Right lobe of liver (tissue), 4 donors: ENCODE data around the gene ENO4.

Source experiments
- POLR2A ChIP-seq: fragments of 450-650 bp; IDR thresholded peaks from one replicate; pipeline ENCODE4 v1.6.1; 2017; ENCODE audit warnings: antibody characterized with exemption, mild to moderate bottlenecking
- TF ChIP-seq, protein P1 (sequence below), 4 donors: fragments of 200-600 bp in 3 of 4; fragments of 450-650 bp in 1 of 4; IDR thresholded peaks; one replicate each; pipeline versions ENCODE4 v1.5.1 to v1.8.0; 2016 to 2022; ENCODE audit warnings: antibody characterized with exemption in 4 of 4, mild to moderate bottlenecking in 2 of 4
- donor health status: DM: no; HTN: no; CAD: no.
- donor health status: DM: no; HTN: no; CAD: no.
- donor health status: DM: no; HTN: yes; CAD: no.

DNA sequence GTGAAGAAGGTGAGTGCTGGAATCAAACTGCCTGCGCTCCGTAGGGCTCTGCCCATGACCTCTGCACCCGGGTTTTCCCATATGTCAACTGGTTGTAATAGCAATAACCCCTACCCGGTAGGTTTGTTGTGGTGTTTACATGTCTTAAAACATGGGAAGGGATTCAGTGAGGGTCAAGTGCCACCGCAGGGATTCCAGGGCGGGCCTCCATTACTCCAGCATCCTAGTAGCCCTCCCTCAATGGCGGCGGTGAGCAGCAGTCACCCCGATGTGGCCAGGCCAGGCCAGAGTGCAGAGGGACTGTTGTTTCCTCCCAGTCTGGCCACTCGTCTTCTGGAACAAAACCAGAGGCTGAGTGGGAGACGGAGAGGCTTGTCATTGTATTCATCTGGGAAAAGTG is 37.6 kb upstream of the ENO4 start:
- TF ChIP-seq, protein P1, sequence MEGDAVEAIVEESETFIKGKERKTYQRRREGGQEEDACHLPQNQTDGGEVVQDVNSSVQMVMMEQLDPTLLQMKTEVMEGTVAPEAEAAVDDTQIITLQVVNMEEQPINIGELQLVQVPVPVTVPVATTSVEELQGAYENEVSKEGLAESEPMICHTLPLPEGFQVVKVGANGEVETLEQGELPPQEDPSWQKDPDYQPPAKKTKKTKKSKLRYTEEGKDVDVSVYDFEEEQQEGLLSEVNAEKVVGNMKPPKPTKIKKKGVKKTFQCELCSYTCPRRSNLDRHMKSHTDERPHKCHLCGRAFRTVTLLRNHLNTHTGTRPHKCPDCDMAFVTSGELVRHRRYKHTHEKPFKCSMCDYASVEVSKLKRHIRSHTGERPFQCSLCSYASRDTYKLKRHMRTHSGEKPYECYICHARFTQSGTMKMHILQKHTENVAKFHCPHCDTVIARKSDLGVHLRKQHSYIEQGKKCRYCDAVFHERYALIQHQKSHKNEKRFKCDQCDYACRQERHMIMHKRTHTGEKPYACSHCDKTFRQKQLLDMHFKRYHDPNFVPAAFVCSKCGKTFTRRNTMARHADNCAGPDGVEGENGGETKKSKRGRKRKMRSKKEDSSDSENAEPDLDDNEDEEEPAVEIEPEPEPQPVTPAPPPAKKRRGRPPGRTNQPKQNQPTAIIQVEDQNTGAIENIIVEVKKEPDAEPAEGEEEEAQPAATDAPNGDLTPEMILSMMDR (IDR thresholded peaks at IDR 0.05): no peak
- TF ChIP-seq POLR2A: no peak
